ENCODE measurements around the gene MAP3K20.
"Not testable (repeated sequence)": the region's sequence is repeated elsewhere in the genome, so short reads cannot be mapped to it uniquely, and the experiment has no call there.

Gene MAP3K20

DNA sequence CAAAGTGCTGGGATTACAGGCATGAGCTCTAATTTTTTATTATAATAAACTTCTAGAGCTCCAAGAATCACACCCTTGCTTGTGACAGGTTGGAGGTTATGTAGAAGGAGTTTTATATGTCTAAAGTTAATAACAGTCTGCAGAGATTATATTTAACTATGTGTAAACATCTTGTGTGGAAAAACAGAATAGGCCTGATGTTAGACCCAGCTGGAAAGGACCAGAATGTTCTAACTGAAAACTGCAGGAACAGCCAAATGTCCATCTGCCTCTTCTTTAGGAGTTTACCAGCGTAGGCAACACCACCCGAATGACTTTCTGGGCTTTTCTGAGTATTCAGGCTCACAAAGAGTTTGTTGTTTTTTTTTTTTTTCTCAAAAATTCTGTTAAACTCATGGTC is 211.9 kb downstream of the MAP3K20 start:
- no peaks in the 10 kb centered on the region for H3K4me1 Mint-ChIP-seq
- no peak overlapping the region for H3K4me3 Mint-ChIP-seq
- CTCF ChIA-PET, result interaction anchor here (1.2 kb wide), 1 partner anchor 260 kb away, joined by 4 read pairs; no protein-coding TSS in a partner anchor
- H3K9me3 Mint-ChIP-seq, result no peaks in the 10 kb centered on the region
- no peak overlapping the region for H3K27ac Mint-ChIP-seq
- H3K36me3 Mint-ChIP-seq, result no peaks in the 10 kb centered on the region
- no peaks in the 10 kb centered on the region for H3K27me3 Mint-ChIP-seq
- no peak for DNase-seq

DNA sequence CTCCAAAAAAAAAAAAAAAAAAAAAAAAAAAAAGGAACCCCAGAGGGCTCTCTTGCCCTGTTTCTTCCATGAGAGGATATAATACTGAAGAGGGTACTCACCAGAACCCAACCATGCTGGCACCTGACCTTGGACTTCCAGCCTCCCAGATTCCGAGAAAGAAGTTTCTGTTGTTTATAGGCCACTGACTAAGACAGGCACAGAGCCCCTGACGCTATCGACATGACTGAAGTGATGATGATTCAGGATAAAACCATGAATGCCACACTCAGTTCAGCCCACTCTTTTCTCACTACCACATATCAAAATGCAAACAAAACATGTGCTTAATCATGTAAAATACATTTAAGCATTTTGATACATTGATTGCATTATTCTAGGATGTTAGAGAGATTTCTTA is 212.9 kb downstream of the MAP3K20 start:
- Mint-ChIP-seq H3K9me3 (no peaks in the 10 kb centered on the region), H3K4me1 (no peaks in the 10 kb centered on the region)

GRCh38 chr2:173290046-173290445 is 214.4 kb downstream of the MAP3K20 start:
- H3K27ac Mint-ChIP-seq, result no peak overlapping the region

More for the DNA sequence above, 212.9 kb downstream of the MAP3K20 start:
- no peak for DNase-seq
- Mint-ChIP-seq H3K4me3 (no peak overlapping the region), H3K27ac (no peak overlapping the region), H3K36me3 (no peaks in the 10 kb centered on the region), H3K27me3 (no peaks in the 10 kb centered on the region)
- CTCF ChIA-PET, result no interaction called here

GRCh38 chr2:173290518-173290917 is 214.9 kb downstream of the MAP3K20 start:
- Mint-ChIP-seq H3K36me3 (no peaks in the 10 kb centered on the region), H3K4me3 (no peak overlapping the region), H3K4me1 (no peaks in the 10 kb centered on the region), H3K9me3 (no peaks in the 10 kb centered on the region), H3K27me3 (no peaks in the 10 kb centered on the region), H3K27ac (no peak overlapping the region)
- DNase-seq, result no peak
- CTCF ChIA-PET, result no interaction called here

More at GRCh38 chr2:173290046-173290445, 214.4 kb downstream of the MAP3K20 start:
- Mint-ChIP-seq H3K9me3 (no peaks in the 10 kb centered on the region), H3K36me3 (no peaks in the 10 kb centered on the region), H3K4me1 (no peaks in the 10 kb centered on the region), H3K4me3 (no peak overlapping the region), H3K27me3 (no peaks in the 10 kb centered on the region)
- CTCF ChIA-PET, result no interaction called here
- no peak for DNase-seq

GRCh38 chr2:173291412-173291811 is 215.8 kb downstream of the MAP3K20 start:
- Mint-ChIP-seq H3K4me1 (no peaks in the 10 kb centered on the region), H3K4me3 (no peak overlapping the region), H3K9me3 (no peaks in the 10 kb centered on the region), H3K27ac (no peak overlapping the region), H3K27me3 (peaks cover 5% of the 10 kb centered on the region), H3K36me3 (peaks cover 2% of the 10 kb centered on the region)
- CTCF ChIA-PET, result no interaction called here
- no peak for DNase-seq

DNA sequence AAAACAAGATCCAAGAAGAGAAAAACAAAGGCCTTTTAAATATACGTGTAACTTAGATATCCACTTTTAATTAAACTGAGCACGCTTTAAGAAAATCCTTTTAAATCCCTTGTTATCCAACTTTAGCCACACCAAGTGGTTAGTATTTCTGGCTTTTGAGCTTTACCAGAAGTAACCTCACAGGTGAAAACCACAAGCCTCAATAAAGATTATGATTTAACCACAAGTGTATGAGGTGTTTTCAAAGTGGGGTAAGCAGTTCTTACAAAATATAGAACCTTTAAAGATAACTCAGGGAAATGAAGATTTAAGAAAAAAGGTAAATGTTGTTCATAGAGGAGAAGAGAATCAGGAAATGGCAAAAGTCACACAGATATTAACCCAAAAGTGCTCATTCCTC is 220.6 kb downstream of the MAP3K20 start:
- H3K36me3 Mint-ChIP-seq, result peaks cover 2% of the 10 kb centered on the region
- CTCF ChIA-PET, result no interaction called here
- peaks cover 5% of the 10 kb centered on the region for H3K27me3 Mint-ChIP-seq
- no peak overlapping the region for H3K27ac Mint-ChIP-seq
- H3K9me3 Mint-ChIP-seq, result peaks cover 19% of the 10 kb centered on the region
- H3K4me1 Mint-ChIP-seq, result no peaks in the 10 kb centered on the region
- H3K4me3 Mint-ChIP-seq, result no peak overlapping the region
- DNase-seq, result no peak

DNA sequence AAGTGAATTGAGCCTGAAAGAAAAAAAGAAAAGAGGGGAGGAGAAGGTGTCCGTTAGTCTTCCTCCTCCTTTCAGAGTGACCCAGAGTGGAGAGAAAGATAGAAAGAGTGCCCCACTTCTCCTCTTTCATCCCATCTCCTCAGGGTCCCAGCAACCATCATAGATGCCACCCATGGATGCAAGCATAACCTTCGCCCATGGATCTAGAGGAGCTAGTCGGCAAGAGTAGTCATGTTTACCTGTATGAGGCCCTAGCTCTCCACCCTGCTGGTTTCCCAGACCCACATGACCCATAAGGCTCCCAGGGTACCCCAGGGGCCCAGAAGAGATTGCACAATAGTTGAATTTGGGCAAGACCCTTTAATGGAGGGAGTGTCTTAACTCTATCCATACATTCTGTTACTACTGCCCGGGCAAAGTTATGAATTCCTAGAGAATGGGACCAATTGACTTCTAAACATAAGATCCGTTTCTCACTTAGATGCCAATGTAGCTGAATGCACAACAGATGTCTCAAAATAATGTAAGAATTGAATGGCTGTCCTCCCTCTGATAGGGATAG is 223.0 kb downstream of the MAP3K20 start:
- no peak overlapping the region for H3K4me3 Mint-ChIP-seq
- CTCF ChIA-PET, result no interaction called here
- peaks cover 2% of the 10 kb centered on the region for H3K36me3 Mint-ChIP-seq
- no peak overlapping the region for H3K27ac Mint-ChIP-seq
- peaks cover 26% of the 10 kb centered on the region for H3K9me3 Mint-ChIP-seq
- H3K27me3 Mint-ChIP-seq, result peaks cover 5% of the 10 kb centered on the region
- H3K4me1 Mint-ChIP-seq, result no peaks in the 10 kb centered on the region
- no peak for DNase-seq

DNA sequence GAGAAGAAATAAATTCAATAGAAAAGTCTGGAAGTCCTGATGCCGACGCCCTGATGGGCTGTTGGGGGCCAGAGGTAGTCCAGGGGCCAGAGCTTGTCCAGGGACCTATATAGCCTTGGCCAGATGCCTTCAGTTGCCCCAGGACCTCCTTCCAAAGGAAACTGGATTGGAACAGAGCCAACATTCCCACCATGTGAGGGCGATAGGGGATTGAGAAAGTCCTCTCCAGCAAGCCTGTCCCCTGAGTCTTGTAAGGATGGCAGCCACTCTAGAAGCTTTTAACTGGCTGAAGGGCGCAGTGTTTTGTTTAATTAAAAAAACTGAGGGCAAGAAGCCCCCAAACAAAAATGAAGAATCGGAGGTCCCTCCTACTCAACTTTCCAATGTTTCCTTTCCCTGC is 224.1 kb downstream of the MAP3K20 start:
- Mint-ChIP-seq H3K4me1 (no peaks in the 10 kb centered on the region), H3K27me3 (peaks cover 5% of the 10 kb centered on the region), H3K9me3 (peaks cover 26% of the 10 kb centered on the region), H3K27ac (no peak overlapping the region), H3K36me3 (peaks cover 2% of the 10 kb centered on the region), H3K4me3 (no peak overlapping the region)
- DNase-seq, result no peak
- CTCF ChIA-PET, result no interaction called here

DNA sequence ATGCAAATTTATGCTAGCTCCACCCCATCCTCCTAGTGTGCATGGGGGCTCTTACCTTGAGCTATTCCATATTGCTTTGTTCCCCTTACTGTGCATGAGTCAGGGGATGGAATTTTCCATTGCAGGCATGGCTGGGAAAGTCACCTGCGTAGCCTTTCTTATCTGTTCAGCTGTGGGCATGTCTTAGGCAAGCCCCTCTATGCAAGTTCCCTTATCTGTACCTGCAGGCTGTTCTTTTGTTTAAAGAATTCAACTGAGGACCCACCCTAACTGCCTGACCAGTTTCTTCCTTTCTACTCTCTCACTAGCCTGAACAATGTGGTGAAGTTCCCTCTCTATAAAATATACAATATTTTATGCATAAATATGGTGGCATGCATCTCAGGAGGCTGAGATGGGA is 224.8 kb downstream of the MAP3K20 start:
- H3K36me3 Mint-ChIP-seq, result peaks cover 2% of the 10 kb centered on the region
- H3K9me3 Mint-ChIP-seq, result peaks cover 26% of the 10 kb centered on the region
- peaks cover 5% of the 10 kb centered on the region for H3K27me3 Mint-ChIP-seq
- no peak overlapping the region for H3K4me3 Mint-ChIP-seq
- CTCF ChIA-PET, result no interaction called here
- DNase-seq, result no peak
- no peak overlapping the region for H3K27ac Mint-ChIP-seq
- H3K4me1 Mint-ChIP-seq, result no peaks in the 10 kb centered on the region

GRCh38 chr2:173301549-173301948 is 225.9 kb downstream of the MAP3K20 start:
- H3K4me1 Mint-ChIP-seq, DNase-seq, H3K27ac Mint-ChIP-seq, H3K27me3 Mint-ChIP-seq, H3K36me3 Mint-ChIP-seq, CTCF ChIA-PET, H3K4me3 Mint-ChIP-seq: not testable (repeated sequence)
- peaks cover 26% of the 10 kb centered on the region for H3K9me3 Mint-ChIP-seq

DNA sequence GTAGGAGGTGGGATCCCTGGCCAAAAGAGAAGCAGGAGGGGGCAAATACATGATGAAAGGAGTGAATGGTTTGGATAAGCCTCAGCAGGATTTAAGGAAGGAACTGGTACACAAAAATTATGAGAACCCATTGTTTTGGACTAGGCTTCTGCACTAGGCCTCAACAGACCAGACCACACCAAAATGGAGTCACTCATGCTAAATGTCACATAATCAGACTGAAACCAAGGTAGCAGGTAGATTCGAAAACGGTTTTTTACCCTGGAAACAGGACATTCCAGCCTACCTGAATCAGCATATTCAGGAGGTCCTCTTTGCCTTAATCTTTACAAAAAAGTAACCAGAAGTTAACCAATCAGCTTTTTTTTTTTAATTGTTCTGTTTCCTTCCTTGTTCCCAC is 229.7 kb downstream of the MAP3K20 start:
- Mint-ChIP-seq H3K4me3 (no peak overlapping the region), H3K27ac (no peak overlapping the region), H3K4me1 (no peaks in the 10 kb centered on the region), H3K36me3 (no peaks in the 10 kb centered on the region), H3K9me3 (peaks cover 9% of the 10 kb centered on the region), H3K27me3 (peaks cover 9% of the 10 kb centered on the region)
- CTCF ChIA-PET, result no interaction called here
- no peak for DNase-seq

GRCh38 chr2:173307293-173307692 is 231.6 kb downstream of the MAP3K20 start:
- DNase-seq, result no peak
- Mint-ChIP-seq H3K4me1 (no peaks in the 10 kb centered on the region), H3K4me3 (no peak overlapping the region), H3K27ac (no peak overlapping the region), H3K9me3 (peaks cover 2% of the 10 kb centered on the region), H3K27me3 (peaks cover 9% of the 10 kb centered on the region), H3K36me3 (no peaks in the 10 kb centered on the region)
- CTCF ChIA-PET, result no interaction called here

DNA sequence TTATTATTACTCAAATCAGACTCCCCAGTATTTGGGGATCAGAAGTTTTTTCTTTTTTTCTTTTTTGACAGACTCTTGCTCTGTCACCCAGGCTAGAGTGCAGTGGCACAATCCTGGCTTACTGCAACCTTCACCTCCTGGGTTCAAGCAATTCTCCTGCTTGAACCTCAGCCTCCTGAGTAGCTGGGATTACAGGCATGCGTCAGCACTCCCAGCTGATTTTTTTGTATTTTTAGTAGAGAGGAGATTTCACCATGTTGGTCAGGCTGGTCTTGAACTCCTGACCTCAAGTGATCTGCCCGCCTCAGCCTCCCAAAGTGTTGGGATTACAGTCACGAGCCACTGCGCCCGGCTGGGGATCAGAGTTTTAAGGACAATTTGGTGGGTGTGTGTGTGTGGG is 233.7 kb downstream of the MAP3K20 start:
- DNase-seq, H3K27me3 Mint-ChIP-seq, CTCF ChIA-PET, H3K4me1 Mint-ChIP-seq, H3K36me3 Mint-ChIP-seq, H3K27ac Mint-ChIP-seq, H3K9me3 Mint-ChIP-seq, H3K4me3 Mint-ChIP-seq: not testable (repeated sequence)

- Mint-ChIP-seq H3K9me3 (no peaks in the 10 kb centered on the region), H3K36me3 (no peaks in the 10 kb centered on the region), H3K27ac (no peak overlapping the region), H3K27me3 (peaks cover 8% of the 10 kb centered on the region), H3K4me1 (no peaks in the 10 kb centered on the region), H3K4me3 (no peak overlapping the region)
- CTCF ChIA-PET, result no interaction called here
- no peak for DNase-seq
Measured at GRCh38 chr2:173311844-173312606, 236.4 kb downstream of the MAP3K20 start.

Data from activated naive CD4-positive, alpha-beta T cell treated with anti-CD3 and anti-CD28 coated beads, Interleukin-2, amount 10 ng/mL, durations not matched to agents 7 days and 5 days (primary cell).